COLO668 (cell line): Measurements from ENCODE around the gene HDGF.
A peak's percentile ranks its signal among the peaks of the same experiment; 100 is the strongest.

ENCODE experiments used
- DNase-seq: peaks from one replicate; lab custom pipeline; 2025; ENCODE audit not compliant: unreplicated experiment; lab: John Stamatoyannopoulos, UW

HDGF gene

GRCh38 chr1:156751451-156751756, at the start of gene HDGF:
Gene HDGF, minus strand, starts transcription at chr1:156751675. Its CDS starts 246 bp downstream, at chr1:156751429.
- no peak for DNase-seq

- DNase-seq, result peak; percentile 44
These were observed 45.9 kb upstream of the HDGF start for GRCh38 chr1:156797212-156797871.

GRCh38 chr1:156796340-156797097, 45.0 kb upstream of the HDGF start:
- no peak for DNase-seq

- no peak for DNase-seq
These were observed 44.3 kb upstream of the HDGF start for GRCh38 chr1:156795787-156796186.

- no peak for DNase-seq
These were observed 43.9 kb upstream of the HDGF start for GRCh38 chr1:156795374-156795733.

- no peak for DNase-seq
These were observed 43.3 kb upstream of the HDGF start for GRCh38 chr1:156794506-156795373.

GRCh38 chr1:156789621-156790318, 38.3 kb upstream of the HDGF start:
- DNase-seq, result no peak

GRCh38 chr1:156788136-156788535, 36.7 kb upstream of the HDGF start:
- no peak for DNase-seq

- no peak for DNase-seq
These were observed 35.2 kb upstream of the HDGF start for GRCh38 chr1:156786640-156787039.

GRCh38 chr1:156785458-156785857, 34.0 kb upstream of the HDGF start:
- DNase-seq, result no peak

- no peak for DNase-seq
These were observed 30.2 kb upstream of the HDGF start for GRCh38 chr1:156781585-156782186.

GRCh38 chr1:156777573-156777972, 26.1 kb upstream of the HDGF start:
- DNase-seq, result no peak

- no peak for DNase-seq
These were observed 25.5 kb upstream of the HDGF start for GRCh38 chr1:156776942-156777341.

- DNase-seq, result no peak
These were observed 24.3 kb upstream of the HDGF start for GRCh38 chr1:156775799-156776198.

GRCh38 chr1:156773607-156774006, 22.1 kb upstream of the HDGF start:
- no peak for DNase-seq

- DNase-seq, result no peak
These were observed 21.4 kb upstream of the HDGF start for GRCh38 chr1:156772728-156773497.

- DNase-seq, result no peak
These were observed 20.7 kb upstream of the HDGF start for GRCh38 chr1:156772222-156772621.

GRCh38 chr1:156768610-156769295, 17.3 kb upstream of the HDGF start:
- no peak for DNase-seq

GRCh38 chr1:156767879-156768604, 16.6 kb upstream of the HDGF start:
- peak; percentile 49 for DNase-seq
